ENCODE measurements around the gene SDHAF3. TPM values are rescaled to one million over a fixed set of nuclear protein-coding genes. Genes with fewer than 3 reads are reported as not detected.
"Not testable (repeated sequence)": the region's sequence is repeated elsewhere in the genome, so short reads cannot be mapped to it uniquely, and the experiment has no call there.

SDHAF3 gene
- total RNA-seq (10 to 100 TPM; 15.0 to 18.8 TPM), polyA plus RNA-seq (ENCODE audit: insufficient read length in 6 of 6) (10 to 100 TPM; 27.3 to 34.1 (median 30.3) TPM)
- long read RNA-seq, donor 1, transcript SDHAF3-202 (2 exons, 2,060 nt): major isoform, 29 of 29 reads
- long read RNA-seq, donor 1, partial matches to known transcripts: 0 of 29 reads
- long read RNA-seq, donor 1, other reads (novel, unspliced or antisense): 0 of 29 reads
- long read RNA-seq, donor 2, transcript SDHAF3-202 (2 exons, 2,060 nt): major isoform, 29 of 29 reads
- long read RNA-seq, donor 2, partial matches to known transcripts: 0 of 29 reads
- long read RNA-seq, donor 2, other reads (novel, unspliced or antisense): 0 of 29 reads
- long read RNA-seq, donor 3, transcript SDHAF3-202 (2 exons, 2,060 nt): major isoform, 35 of 35 reads
- long read RNA-seq, donor 3, partial matches to known transcripts: 0 of 35 reads
- long read RNA-seq, donor 3, other reads (novel, unspliced or antisense): 0 of 35 reads
- long read RNA-seq, donor 4, transcript SDHAF3-202 (2 exons, 2,060 nt): major isoform, 18 of 19 reads
- long read RNA-seq, donor 4, partial matches to known transcripts: 0 of 19 reads
- long read RNA-seq, donor 4, other reads (novel, unspliced or antisense): 1 of 19 reads
- long read RNA-seq, donor 5, transcript SDHAF3-202 (2 exons, 2,060 nt): major isoform, 23 of 28 reads
- long read RNA-seq, donor 5, partial matches to known transcripts: 0 of 28 reads
- long read RNA-seq, donor 5, other reads (novel, unspliced or antisense): 5 of 28 reads
- long read RNA-seq, donor 6, transcript SDHAF3-202 (2 exons, 2,060 nt): major isoform, 41 of 43 reads
- long read RNA-seq, donor 6, partial matches to known transcripts: 0 of 43 reads
- long read RNA-seq, donor 6, other reads (novel, unspliced or antisense): 0 of 43 reads
- long read RNA-seq, donor 7, transcript SDHAF3-202 (2 exons, 2,060 nt): major isoform, 18 of 18 reads
- long read RNA-seq, donor 7, partial matches to known transcripts: 0 of 18 reads
- long read RNA-seq, donor 7, other reads (novel, unspliced or antisense): 0 of 18 reads
- long read RNA-seq, donor 8, transcript SDHAF3-202 (2 exons, 2,060 nt): major isoform, 16 of 16 reads
- long read RNA-seq, donor 8, partial matches to known transcripts: 0 of 16 reads
- long read RNA-seq, donor 8, other reads (novel, unspliced or antisense): 0 of 16 reads
- long read RNA-seq, donor 9: 0 reads
- long read RNA-seq, donor 10, partial matches to known transcripts: 0 of 3 reads
- long read RNA-seq, donor 10, other reads (novel, unspliced or antisense): 0 of 3 reads
- long read RNA-seq, donor 11, transcript SDHAF3-202 (2 exons, 2,060 nt): major isoform, 32 of 32 reads
- long read RNA-seq, donor 11, partial matches to known transcripts: 0 of 32 reads
- long read RNA-seq, donor 11, other reads (novel, unspliced or antisense): 0 of 32 reads
- long read RNA-seq, donor 12, transcript SDHAF3-202 (2 exons, 2,060 nt): major isoform, 28 of 29 reads
- long read RNA-seq, donor 12, partial matches to known transcripts: 0 of 29 reads
- long read RNA-seq, donor 12, other reads (novel, unspliced or antisense): 0 of 29 reads

DNA sequence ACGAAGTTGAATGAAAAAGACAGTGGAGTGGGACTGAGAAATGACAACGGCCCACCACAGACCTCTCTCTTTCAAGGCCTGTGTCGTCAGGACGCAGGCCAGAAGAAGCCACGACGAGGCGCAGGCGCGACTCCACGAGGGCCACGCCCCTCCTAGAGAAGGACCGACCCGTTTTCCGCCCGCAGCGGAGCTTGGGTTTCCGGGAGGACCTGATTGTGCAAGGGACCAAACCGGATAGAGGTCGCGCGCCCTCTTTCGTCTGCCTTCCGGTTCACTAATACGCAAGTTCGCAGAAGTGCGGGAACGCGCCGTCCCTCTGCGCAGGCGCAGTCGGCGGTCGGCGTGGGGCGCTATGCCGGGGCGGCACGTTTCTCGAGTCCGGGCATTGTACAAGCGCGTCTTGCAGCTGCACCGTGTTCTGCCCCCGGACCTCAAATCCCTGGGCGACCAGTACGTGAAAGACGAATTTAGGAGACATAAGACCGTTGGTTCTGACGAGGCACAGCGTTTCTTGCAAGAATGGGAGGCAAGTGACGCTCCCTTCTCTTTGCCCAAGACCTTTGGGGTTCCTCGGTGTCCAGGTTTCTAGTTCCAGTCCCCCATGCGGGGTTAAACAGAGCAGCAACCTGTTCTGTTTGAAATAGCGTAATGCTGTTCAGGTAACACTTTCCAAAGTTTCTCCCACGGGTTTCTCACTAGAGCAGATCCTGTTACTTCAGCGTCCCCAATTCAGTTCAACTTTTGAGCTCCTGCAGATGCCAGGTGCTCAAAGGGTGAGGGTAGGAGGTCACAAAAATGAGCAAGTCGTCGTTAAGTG lies at the start of gene SDHAF3:
SDHAF3 (plus strand) TSS at position 327 of the 817 bp plus-strand sequence; CDS start at position 353, 26 bp downstream.
- Histone ChIP-seq H3K36me3 (no peaks in the 10 kb centered on the region), H3K27ac (peak within 1 kb of the TSS; percentile 71 to 90), H3K4me3 (peak within 1 kb of the TSS; percentile 56 to 60), H3K9me3 (no peaks in the 10 kb centered on the region), H3K27me3 (no peaks in the 10 kb centered on the region), H3K4me1 (peaks cover 0 to 18% of the 10 kb centered on the region in 2 donors)
- peak; percentile 93 to 99 (median 98) for DNase-seq
- no peak for TF ChIP-seq CTCF (IDR thresholded peaks at IDR 0.05)
- intact Hi-C loops (cut with DNase I): no loop called here
- peak; percentile 99 for ATAC-seq

- H3K9me3 ChIP-seq; H3K4me3 ChIP-seq; DNase-seq; H3K27me3 ChIP-seq; H3K4me1 ChIP-seq; H3K36me3 ChIP-seq; intact Hi-C loops (cut with DNase I); ATAC-seq; H3K27ac ChIP-seq: not testable (repeated sequence)
Measured at GRCh38 chr7:97072025-97072424, 45.5 kb upstream of the SDHAF3 start.

- H3K27me3 ChIP-seq: peaks cover 0 to 11% of the 10 kb centered on the region in 2 donors
- intact Hi-C loops (cut with DNase I): no loop called here
- DNase-seq: no peak
- no peaks in the 10 kb centered on the region for H3K4me1 ChIP-seq
- no peak for TF ChIP-seq CTCF (IDR thresholded peaks at IDR 0.05)
- H3K36me3 ChIP-seq: no peaks in the 10 kb centered on the region
- no peak overlapping the region for H3K4me3 ChIP-seq
- H3K9me3 ChIP-seq: peaks cover 0 to 2% of the 10 kb centered on the region in 2 donors
- H3K27ac ChIP-seq: no peak overlapping the region
- no peak for ATAC-seq
Measured at GRCh38 chr7:97075928-97076327, 41.6 kb upstream of the SDHAF3 start.

DNA sequence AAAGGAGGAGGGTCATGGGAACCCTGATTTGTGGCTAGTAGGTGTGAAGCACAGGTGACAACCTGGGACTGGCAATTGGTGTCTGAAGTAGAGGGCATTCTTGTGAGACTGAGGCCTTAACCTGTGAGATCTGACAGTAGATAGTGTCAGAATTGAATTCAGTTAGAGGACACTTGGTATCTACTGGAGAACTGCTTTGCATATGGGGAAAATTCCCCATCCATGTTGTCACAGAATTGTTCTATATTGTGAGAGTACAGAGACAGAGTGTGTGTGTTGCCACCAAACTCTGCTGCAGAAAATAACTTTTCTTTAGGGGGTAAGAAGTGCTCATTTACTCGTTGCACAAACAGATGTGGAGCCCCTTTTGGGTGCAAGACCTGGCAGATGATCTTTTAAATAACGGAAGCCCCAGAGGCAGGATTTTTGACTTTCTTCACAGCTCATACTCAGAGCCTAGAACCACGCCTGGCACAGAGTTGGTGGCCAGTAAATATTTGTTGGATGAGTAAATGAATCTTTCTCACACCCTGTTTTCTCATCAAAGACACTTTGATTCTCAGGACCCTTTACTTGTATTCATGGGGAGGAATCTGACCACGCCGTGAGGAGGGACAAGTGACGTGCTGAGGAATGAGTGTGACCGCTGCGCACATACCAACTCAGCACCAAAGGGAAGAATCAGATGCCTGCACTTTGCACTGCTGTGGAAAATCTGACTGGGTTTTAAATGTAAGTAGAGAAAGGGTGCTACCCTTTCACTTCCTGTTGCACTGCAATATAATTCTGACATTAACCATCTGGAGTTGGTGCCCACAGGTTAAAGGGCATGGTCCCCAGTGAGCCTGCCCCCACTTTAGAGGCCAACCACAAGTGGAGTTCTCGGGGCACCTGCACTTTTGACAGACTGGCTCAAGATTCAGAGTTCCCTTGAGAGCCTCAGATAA lies 39.2 kb upstream of the SDHAF3 start:
- intact Hi-C loops (cut with DNase I): no loop called here
- H3K27me3 ChIP-seq: peaks cover 0 to 11% of the 10 kb centered on the region in 2 donors
- no peaks in the 10 kb centered on the region for H3K4me1 ChIP-seq
- no peaks in the 10 kb centered on the region for H3K36me3 ChIP-seq
- no peak for DNase-seq
- no peak overlapping the region for H3K27ac ChIP-seq
- ATAC-seq: no peak
- no peak for TF ChIP-seq CTCF (IDR thresholded peaks at IDR 0.05)
- H3K4me3 ChIP-seq: no peak overlapping the region
- H3K9me3 ChIP-seq: peaks cover 0 to 2% of the 10 kb centered on the region in 2 donors
